Right atrium auricular region (tissue), 2 donors: ENCODE measurements around the gene NPAS3. TPM values are rescaled to one million over a fixed set of nuclear protein-coding genes. Genes with fewer than 3 reads are reported as not detected.

Source experiments
- DNase-seq: peaks from one replicate; pipeline ENCODE4 v3.0.0-alpha.2; 2019; ENCODE audit warnings: low spot score
- H3K27ac ChIP-seq, 2 donors: fragments of 200-600 bp; sonication (generic); 1 replicate in 1 of 2; 2 replicates in 1 of 2; pipeline ENCODE4 v1.5.1; 2016 to 2019
- H3K27me3 ChIP-seq, 2 donors: fragments of 200-600 bp; sonication (generic); one replicate each; pipeline versions ENCODE4 v1.5.1 to v1.6.0; 2017 to 2019
- H3K36me3 ChIP-seq: fragments of 200-600 bp; sonication (generic); one replicate; pipeline ENCODE4 v1.5.1; 2016
- H3K4me1 ChIP-seq, 2 donors: fragments of 200-600 bp; sonication (generic); one replicate each; pipeline versions ENCODE4 v1.5.1 to v1.6.0; 2017 to 2019
- H3K4me3 ChIP-seq, 2 donors: fragments of 200-600 bp; sonication (generic); 1 replicate in 1 of 2; 2 replicates in 1 of 2; pipeline ENCODE4 v1.5.1; 2017 to 2019; ENCODE audit warnings: mild to moderate bottlenecking in 1 of 2, moderate library complexity in 1 of 2
- H3K9me3 ChIP-seq, 2 donors: fragments of 200-600 bp; sonication (generic); one replicate each; pipeline ENCODE4 v1.5.1; 2019
- total RNA-seq, 2 donors: library from RNA; depleted of rRNA; stranded (reverse); fragments of >200 nt; gene quantifications; one replicate each; pipeline ENCODE4 v1.1.0, GENCODE V29; 2016
- TF ChIP-seq, protein P1 (sequence below), 2 donors: fragments of 200-600 bp; sonication (generic); IDR thresholded peaks; one replicate each; pipeline ENCODE4 v1.5.1; 2019; ENCODE audit warnings: antibody characterized with exemption in 2 of 2

The NPAS3 gene
- total RNA-seq, 2 donors from 2014 or later: 0.67 to 1.3 TPM

DNA sequence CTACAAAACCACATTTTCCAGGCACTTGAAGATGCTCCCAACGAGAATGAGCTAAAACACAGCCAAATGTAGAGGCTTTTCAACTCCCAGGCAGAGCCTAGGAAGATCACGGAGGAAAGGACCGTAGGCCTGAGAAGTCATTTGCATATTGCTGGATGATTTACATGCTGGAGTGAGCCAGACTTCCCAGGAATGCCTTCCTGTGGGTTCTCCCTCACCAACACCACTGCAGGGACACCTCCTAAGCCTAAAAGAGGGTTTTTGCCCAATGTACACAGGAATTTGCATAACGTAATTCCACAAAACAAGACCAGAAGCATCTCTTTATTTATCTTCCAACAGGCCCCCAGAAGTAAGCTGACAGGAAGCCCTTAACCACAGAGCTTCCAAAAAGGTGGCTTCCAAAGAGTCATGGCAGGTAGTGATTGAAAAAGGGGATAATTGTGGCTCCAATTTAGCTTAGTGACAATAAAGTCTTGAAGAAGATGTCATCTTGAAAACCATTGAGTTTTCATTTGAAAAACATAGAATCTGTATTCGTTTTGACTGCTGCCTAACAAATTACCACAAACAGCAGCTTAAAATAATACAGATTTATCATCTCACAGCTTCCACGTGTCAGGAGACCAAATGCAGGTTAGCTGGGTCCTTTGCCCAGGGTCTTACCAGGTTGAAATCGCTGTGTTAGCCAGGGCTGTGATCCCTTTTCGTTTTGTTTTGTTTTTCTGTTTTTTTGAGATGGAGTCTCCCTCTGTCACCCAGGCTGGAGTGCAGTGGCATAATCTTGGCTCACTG lies 896.0 kb downstream of the NPAS3 start:
- no peak overlapping the region for H3K27ac ChIP-seq
- no peaks in the 10 kb centered on the region for H3K36me3 ChIP-seq
- peaks cover 0 to 4% of the 10 kb centered on the region in 2 donors for H3K4me1 ChIP-seq
- H3K9me3 ChIP-seq: no peaks in the 10 kb centered on the region
- H3K27me3 ChIP-seq: no peaks in the 10 kb centered on the region
- no peak overlapping the region for H3K4me3 ChIP-seq
- no peak for DNase-seq
- TF ChIP-seq, protein P1, sequence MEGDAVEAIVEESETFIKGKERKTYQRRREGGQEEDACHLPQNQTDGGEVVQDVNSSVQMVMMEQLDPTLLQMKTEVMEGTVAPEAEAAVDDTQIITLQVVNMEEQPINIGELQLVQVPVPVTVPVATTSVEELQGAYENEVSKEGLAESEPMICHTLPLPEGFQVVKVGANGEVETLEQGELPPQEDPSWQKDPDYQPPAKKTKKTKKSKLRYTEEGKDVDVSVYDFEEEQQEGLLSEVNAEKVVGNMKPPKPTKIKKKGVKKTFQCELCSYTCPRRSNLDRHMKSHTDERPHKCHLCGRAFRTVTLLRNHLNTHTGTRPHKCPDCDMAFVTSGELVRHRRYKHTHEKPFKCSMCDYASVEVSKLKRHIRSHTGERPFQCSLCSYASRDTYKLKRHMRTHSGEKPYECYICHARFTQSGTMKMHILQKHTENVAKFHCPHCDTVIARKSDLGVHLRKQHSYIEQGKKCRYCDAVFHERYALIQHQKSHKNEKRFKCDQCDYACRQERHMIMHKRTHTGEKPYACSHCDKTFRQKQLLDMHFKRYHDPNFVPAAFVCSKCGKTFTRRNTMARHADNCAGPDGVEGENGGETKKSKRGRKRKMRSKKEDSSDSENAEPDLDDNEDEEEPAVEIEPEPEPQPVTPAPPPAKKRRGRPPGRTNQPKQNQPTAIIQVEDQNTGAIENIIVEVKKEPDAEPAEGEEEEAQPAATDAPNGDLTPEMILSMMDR (IDR thresholded peaks at IDR 0.05): no peak

DNA sequence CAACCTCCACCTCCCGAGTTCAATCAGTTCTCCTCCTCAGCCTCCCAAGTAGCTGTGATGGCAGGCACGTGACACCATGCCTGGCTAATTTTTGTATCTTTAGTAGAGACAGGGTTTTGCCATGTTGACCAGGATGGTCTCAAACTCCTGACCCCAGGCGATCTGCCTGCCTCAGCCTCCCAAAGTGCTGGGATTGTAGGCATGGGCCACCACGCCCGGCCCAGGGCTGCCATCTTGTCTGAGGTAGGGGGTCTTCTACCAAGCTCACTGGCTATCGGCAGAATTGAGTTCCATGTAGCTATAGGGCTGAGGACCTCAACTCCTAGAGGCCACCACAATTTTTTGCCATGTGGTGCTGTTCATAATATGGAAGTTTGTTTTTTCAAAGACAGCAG lies 896.6 kb downstream of the NPAS3 start:
- no peak for DNase-seq
- Histone ChIP-seq H3K4me3 (no peak overlapping the region), H3K27ac (no peak overlapping the region), H3K27me3 (no peaks in the 10 kb centered on the region), H3K4me1 (peaks cover 0 to 8% of the 10 kb centered on the region in 2 donors), H3K9me3 (no peaks in the 10 kb centered on the region), H3K36me3 (no peaks in the 10 kb centered on the region)
- TF ChIP-seq, protein P1 (IDR thresholded peaks at IDR 0.05): no peak

DNA sequence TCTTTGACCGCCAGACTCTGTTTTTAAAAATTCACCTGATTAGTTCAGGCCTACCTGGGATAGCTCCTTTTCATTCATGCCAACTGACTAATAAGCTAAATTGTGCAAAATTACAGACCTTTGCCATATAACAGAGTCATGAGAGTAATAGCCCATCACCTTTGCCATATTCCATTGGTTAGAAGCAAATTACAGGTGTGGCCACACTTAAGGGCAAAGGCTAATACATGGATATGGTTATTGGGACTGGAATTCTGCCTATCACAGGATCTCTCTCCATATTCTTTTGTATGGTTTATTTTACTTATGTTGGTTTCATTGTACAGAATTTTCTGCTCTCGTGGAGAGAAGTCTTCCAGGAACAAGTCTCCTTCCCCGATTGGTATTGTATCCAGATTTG lies 897.0 kb downstream of the NPAS3 start:
- H3K9me3 ChIP-seq: no peaks in the 10 kb centered on the region
- H3K27ac ChIP-seq: no peak overlapping the region
- no peaks in the 10 kb centered on the region for H3K27me3 ChIP-seq
- no peaks in the 10 kb centered on the region for H3K36me3 ChIP-seq
- no peak for DNase-seq
- H3K4me1 ChIP-seq: peaks cover 0 to 8% of the 10 kb centered on the region in 2 donors
- H3K4me3 ChIP-seq: no peak overlapping the region
- TF ChIP-seq, protein P1 (IDR thresholded peaks at IDR 0.05): no peak

DNA sequence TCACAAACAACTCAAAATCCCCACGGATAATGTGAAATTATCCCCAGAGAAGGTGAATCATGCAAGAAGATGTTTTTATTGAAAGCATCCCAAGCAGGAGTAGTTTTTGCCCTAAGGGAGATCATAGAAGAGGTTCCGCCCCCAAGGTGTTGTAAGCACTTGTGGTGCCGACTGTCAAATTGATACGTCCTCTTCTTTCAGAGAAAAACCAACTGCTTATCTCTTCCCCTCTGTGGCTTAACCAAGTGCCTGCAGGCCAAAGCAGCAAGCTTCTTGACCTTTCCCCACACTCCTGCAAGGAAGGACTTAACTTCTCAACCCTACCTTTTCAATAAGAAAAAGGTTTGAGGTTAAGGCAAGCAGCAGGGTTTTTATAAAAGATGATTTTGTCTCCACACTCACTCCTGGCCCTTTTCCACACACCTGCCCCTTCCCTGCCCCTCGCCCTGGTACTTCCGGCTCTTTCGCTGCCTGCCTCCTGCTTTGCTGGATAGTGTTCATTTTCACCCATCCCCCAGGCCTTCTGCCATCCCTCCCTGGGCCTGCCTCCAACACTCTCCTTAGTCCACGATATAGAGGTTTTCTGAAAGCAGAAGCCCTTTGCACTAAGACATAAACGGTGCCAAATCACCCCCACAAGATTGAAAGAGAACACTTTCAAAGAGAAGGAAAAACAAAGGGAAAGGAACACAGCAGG lies 897.7 kb downstream of the NPAS3 start:
- H3K4me1 ChIP-seq: peaks cover 0 to 8% of the 10 kb centered on the region in 2 donors
- H3K27me3 ChIP-seq: no peaks in the 10 kb centered on the region
- TF ChIP-seq, protein P1 (IDR thresholded peaks at IDR 0.05): no peak
- DNase-seq: no peak
- H3K27ac ChIP-seq: no peak overlapping the region
- no peaks in the 10 kb centered on the region for H3K36me3 ChIP-seq
- no peaks in the 10 kb centered on the region for H3K9me3 ChIP-seq
- H3K4me3 ChIP-seq: no peak overlapping the region

GRCh38 chr14:33836900-33837577 lies 898.4 kb downstream of the NPAS3 start:
- peaks cover 0 to 8% of the 10 kb centered on the region in 2 donors for H3K4me1 ChIP-seq
- no peaks in the 10 kb centered on the region for H3K27me3 ChIP-seq
- no peak overlapping the region for H3K4me3 ChIP-seq
- no peaks in the 10 kb centered on the region for H3K9me3 ChIP-seq
- no peak for DNase-seq
- H3K27ac ChIP-seq: no peak overlapping the region
- no peaks in the 10 kb centered on the region for H3K36me3 ChIP-seq
- TF ChIP-seq, protein P1 (IDR thresholded peaks at IDR 0.05): no peak
